GM21529 (cell line): ENCODE results near the gene UBR3.
A peak's percentile ranks its signal among the peaks of the same experiment; 100 is the strongest.
"Not testable (repeated sequence)": the region's sequence is repeated elsewhere in the genome, so short reads cannot be mapped to it uniquely, and the experiment has no call there.

Experiments
- ATAC-seq: cut with Tn5 transposase; IDR thresholded peaks from one replicate; pipeline ENCODE4 v1.9.1; 2021; ENCODE audit not compliant: unreplicated experiment

Gene UBR3

DNA sequence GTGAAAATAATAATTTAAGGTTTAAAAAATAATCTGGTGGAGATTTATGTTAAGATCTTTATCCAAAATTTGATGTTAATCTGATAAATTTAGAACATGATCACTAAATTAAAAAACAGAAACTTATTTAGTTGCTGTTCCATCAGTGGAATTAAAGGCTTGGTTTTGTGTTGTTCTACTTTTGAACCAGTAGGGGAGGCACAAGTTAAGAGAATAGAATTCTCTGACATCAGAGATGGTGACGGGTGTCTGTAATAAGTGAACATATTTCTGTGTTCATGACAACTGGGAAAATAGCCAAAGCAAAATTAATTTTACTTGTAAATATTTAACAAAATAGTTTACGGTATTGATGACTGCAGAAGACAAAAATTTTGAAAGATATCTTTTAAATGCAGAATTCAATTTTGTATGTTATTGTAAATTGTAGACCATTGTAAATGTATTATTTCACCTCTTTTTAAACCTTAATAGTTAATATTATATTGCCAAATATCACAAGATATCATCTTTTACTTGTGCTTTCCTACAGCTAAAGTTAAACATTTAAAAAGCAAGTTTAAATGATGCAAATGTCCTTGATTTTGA is 106.0 kb downstream of the UBR3 start:
- ATAC-seq, result peak; percentile 85

DNA sequence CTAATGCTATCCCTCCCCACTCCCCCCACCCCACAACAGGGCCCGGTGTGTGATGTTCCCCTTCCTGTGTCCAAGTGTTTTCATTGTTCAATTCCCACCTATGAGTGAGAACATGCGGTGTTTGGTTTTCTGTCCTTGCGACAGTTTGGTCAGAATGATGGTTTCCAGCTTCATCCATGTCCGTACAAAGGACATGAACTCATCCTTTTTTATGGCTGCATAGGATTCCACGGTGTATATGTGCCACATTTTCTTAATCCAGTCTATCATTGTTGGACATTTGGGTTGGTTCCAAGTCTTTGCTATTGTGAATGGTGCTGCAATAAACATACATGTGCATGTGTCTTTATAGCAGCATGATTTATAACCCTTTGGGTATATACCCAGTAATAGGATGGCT is 109.4 kb downstream of the UBR3 start:
- ATAC-seq, result not testable (repeated sequence)

DNA sequence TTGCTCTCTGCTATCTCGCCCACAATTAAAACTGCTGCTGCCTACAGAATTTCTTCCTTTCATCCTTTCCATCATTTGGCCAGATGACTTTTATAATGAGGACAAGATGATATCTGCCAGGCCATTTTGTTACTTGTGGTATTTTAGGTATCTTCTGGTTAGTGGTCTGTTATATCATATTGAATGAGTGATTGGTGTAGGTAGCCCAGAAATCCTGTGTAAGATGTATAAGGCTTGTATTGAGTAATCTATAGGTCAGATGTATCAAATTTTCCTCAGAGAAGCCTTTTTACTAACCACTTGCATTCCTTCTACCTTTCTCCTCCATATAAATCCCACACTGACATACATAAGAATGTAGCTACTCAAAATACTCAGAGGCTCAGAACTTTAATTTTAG is 118.3 kb downstream of the UBR3 start:
- ATAC-seq, result no peak

DNA sequence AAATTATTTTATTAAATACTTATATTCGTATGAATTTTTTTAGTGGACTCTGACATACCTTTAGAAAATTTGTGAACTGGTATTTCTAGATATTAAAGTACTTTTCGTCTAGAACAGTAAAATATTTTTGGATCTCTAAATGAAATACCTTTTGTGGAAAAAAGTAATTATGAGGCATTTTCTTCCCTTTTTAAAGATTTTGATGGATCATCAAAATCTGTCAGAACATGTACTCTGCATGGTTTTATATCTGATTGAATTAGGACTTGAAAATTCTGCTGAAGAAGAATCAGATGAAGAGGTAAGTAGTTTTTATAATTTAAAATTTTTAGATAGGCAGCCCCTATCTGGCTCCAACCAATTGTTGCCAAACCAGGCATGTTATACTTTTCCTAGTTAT is 118.8 kb downstream of the UBR3 start:
- ATAC-seq, result no peak

DNA sequence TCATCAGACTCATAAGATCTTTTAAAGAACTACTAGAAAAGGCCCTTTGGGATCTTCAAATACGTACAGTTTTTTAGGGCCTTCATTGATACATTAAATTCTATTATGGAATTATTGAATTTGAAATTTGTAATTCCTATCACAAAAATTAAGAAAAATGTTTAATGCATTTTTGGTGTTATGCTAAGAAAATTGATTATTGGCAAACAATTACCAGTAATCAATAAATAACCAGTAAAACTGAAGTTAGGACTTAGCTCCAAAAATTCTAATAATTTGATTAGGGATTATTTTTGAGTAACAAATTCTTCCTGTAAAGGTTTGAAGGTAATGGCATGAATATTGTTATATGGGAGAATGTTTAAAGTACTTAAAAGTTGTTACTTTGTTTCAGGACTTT is 119.3 kb downstream of the UBR3 start:
- ATAC-seq, result no peak

DNA sequence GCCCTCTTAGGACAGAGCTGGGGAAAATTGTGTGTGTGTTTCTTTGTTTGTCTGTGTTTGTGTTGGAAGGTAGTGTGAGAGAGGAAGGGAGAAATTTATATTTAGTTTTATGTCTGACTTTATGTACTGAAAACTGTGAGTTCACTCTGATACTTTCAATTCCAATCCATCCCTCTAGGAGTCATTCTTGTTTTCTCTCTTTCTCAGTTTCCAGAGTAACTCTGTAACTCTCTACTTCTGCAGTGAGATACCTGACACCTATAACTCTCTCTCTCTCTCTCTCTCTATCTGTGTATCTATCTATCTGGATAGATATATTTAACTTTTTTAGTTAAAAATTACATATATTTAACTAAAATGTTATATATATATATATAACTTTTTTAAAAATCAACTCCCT is 128.7 kb downstream of the UBR3 start:
- no peak for ATAC-seq

GRCh38 chr2:169957219-169957618 is 130.0 kb downstream of the UBR3 start:
- not testable (repeated sequence) for ATAC-seq

- no peak for ATAC-seq
Measured at GRCh38 chr2:169961911-169962310, 134.7 kb downstream of the UBR3 start.

- ATAC-seq, result no peak
Measured at GRCh38 chr2:169963786-169964185, 136.5 kb downstream of the UBR3 start.

- ATAC-seq, result no peak
Measured at GRCh38 chr2:169964740-169965139, 137.5 kb downstream of the UBR3 start.

- ATAC-seq, result no peak
Measured at GRCh38 chr2:169965495-169965894, 138.2 kb downstream of the UBR3 start.

DNA sequence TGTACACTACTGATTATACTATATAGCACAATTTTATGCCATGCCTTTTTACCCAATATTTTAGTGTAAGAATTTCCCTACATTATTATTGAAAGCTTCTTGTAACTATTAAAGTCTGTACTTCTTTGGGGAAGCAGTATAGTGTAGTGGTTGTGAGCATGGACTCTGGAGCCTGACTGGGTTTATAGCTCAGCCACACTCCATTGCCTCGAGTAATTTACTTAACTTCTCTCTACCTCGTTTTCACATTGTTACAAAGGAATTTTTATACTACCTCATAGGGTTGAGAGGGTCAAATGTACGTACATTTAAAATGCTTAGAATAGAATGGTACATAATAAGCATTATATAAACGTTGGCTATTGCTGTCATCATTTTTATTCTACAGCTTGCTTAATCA is 139.2 kb downstream of the UBR3 start:
- no peak for ATAC-seq

GRCh38 chr2:169968743-169969142 is 141.5 kb downstream of the UBR3 start:
- ATAC-seq, result no peak

DNA sequence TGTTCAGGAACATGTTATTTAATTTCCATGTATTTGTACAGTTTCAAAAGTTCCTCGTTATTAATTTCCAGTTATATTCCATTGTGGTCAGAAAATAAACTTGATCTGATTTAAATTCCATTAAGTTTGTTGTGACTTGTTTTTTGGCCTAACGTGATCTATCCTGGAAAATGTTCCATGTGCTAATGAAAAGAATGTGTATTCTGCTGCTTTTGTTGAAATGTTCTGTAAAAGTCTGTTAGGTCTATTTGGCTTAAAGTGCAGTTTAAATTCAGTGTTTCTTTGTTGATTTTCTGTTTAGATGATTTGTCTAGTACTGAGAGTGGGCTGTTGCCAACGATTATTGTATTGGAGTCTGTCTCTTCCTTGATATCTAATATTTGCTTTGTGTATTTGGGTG is 148.0 kb downstream of the UBR3 start:
- no peak for ATAC-seq

- ATAC-seq, result no peak
Measured at GRCh38 chr2:169976335-169976851, 149.1 kb downstream of the UBR3 start.

GRCh38 chr2:169977530-169977929 is 150.3 kb downstream of the UBR3 start:
- ATAC-seq, result no peak

GRCh38 chr2:169978402-169979017 is 151.3 kb downstream of the UBR3 start:
- no peak for ATAC-seq

DNA sequence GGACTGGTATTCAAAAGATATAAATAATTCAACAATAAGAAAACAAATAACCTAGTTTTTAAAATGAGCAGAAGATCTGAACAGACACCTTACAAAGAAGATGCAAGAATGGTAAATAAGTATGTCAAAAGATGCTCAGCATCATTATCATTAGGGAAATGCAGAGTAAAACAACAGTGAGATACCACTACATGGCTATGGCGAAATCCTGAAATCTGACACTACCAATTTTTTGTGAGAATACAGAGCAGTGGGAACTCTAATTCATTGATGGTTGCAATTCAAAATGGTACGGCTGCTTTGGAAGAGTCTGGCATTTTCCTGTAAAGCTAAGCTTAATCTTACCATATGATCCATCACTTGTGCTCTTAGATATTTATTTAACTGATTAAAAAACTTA is 151.8 kb downstream of the UBR3 start:
- no peak for ATAC-seq

GRCh38 chr2:169980001-169980400 is 152.7 kb downstream of the UBR3 start:
- no peak for ATAC-seq

DNA sequence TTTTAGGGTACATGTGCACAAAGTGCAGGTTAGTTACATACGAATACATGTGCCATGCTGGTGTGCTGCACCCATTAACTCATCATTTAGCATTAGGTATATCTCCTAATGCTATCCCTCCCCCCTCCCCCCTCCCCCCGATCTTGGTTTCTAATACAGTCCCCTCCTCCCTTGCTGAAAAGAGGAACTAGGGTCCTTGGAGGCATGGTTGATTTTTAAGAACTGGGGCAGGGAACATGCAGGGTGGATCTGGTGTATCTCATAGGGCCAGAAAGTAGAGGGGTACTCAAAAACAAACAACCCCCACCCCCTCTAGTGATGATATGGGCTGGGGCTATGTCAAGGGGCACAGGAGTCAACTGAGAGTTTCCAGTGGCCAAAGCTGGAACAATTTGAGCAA is 153.4 kb downstream of the UBR3 start:
- ATAC-seq, result no peak

DNA sequence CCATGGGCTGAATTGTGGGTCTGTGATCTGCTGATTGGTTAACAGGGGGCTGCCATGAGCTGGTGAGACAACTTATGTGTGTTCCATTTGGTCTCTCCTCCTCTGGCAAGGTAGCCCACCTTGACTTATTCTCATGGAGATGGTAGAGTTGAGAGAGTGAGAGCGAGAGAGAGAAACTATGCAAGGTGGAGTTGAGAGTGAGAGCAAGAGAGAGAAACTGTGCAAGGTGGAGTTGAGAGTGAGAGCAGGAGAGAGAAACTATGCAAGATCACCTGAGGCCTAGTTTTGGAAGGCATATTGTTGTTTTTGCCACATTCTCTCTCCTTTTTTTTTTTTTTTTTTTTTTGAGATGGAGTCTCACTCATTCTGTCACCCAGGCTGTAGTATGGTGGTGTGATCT is 155.7 kb downstream of the UBR3 start:
- ATAC-seq, result no peak

DNA sequence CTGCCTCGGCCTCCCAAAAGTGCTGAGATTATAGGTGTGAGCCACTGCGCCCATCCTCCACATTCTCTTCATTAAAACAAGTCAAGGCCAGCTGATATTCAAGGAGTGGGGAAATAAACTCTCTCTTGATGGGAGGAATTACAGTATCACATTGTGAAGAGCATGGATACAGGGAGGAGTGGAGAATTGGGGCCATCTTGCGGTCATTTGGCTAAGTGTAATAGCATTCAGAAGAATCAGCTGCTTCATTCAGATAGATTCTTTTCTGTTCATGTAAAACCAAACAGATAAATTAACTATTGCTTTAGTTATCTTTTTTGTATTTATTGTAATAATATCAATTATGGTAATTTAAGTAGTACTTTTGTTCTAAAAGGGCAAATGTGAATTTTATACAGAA is 156.3 kb downstream of the UBR3 start:
- no peak for ATAC-seq

DNA sequence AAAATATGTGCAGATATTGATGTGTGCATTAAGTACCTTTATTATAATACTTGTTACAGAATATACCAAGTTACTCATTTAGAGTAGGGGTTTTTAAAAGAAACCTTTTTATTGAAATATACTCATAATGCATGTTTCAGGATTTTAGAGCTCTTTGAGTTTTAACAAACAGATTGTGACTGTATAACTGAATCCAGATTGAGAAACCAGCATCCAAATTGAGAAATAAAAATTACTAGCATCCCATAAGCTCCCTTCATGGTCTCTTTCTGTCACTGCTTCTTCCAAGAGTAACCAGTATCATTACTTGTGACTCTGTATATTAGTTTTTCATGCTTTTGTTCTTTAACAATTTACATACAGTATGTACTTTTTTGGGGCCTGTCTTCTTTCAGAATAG is 156.9 kb downstream of the UBR3 start:
- no peak for ATAC-seq
